ENCODE results near the gene OR13C2.
"Not testable (repeated sequence)": the region's sequence is repeated elsewhere in the genome, so short reads cannot be mapped to it uniquely, and the experiment has no call there.

OR13C2 gene, protein sequence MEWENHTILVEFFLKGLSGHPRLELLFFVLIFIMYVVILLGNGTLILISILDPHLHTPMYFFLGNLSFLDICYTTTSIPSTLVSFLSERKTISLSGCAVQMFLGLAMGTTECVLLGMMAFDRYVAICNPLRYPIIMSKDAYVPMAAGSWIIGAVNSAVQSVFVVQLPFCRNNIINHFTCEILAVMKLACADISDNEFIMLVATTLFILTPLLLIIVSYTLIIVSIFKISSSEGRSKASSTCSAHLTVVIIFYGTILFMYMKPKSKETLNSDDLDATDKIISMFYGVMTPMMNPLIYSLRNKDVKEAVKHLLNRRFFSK

DNA sequence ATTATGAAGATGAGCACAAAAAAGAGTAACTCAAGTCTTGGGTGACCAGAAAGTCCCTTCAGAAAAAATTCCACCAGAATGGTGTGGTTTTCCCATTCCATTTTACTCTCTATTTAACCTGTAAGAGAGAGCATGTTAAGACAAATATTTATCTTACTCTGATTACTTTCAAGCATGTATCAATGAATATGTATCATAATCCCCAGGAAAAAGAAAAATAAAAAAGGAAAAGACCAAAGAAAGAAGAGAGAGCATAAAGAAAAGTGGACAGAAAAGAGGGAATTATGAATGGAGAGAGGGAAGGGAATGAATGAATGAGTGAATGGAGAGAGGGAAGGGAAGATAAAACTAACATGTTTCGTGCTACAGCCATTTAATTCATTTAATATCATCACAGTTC lies at the start of gene OR13C2:
OR13C2 (minus strand) TSS at position 101 of the 400 bp plus-strand sequence; CDS start at position 101, 0 bp downstream.
- DNase-seq: not testable (repeated sequence)

DNA sequence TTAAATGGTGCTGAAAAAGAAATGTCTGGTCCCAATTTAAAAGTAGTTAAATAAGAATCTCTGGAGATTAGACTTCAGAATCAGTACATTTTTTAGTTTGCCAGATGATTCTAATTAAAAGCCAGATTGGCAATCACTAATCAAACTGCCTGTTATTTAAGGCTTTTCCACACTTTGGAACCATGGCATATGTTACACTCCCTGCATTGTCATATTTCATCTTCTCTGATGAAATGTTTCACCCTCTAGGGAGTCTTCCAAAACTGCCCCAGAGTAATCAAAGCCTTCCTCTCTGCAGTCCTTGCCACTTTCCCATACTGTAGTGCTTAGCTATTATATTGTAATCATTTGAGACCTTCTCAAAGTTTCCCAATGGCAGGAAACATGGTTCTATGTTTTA lies 30.0 kb upstream of the OR13C2 start:
- DNase-seq: no peak

DNA sequence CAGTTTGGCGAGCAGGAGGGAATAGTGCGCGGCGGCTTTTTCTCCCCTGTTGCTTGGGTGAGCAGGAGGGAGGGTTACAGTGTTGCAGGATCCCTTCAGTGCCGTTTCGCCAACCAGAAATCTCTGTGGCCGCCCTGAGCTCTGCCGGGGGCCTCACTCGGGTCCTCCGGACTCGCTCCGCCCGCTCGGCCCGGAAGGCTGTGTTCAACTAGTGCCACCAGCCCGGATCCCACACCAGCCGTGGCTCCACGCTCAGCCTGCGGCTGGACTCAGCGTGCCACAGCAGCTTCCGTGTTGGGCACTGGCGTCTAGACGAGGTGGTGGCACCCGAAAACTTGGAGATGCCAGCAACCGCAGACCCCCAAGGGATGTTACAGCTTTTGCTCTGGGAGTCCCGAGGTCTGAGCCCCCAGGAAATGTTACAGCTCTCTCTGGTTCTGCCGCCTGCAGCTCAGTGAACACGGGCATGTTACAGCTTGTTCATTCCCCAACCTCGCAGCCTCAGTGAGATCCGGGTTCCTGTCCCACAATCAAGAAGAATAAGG lies 28.6 kb upstream of the OR13C2 start:
- DNase-seq: no peak

DNA sequence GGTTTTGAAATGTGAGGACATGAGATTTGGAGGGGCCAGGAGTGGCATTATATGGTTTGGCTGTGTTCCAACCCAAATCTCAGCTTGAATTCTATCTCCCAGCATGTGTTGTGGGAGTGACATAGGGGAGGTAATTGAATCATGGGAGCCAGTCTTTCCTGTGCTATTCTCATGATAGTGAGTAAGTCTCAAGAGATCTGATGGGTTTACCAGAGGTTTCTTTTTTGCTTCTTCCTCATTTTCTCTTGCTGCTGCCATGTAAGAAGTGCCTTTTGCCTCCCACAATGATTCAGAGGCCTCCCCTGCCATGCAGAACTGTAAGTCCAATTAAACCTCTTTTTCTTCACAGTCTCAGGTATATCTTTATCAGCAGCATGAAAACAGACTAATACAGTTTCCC lies 20.5 kb upstream of the OR13C2 start:
- not testable (repeated sequence) for DNase-seq

DNA sequence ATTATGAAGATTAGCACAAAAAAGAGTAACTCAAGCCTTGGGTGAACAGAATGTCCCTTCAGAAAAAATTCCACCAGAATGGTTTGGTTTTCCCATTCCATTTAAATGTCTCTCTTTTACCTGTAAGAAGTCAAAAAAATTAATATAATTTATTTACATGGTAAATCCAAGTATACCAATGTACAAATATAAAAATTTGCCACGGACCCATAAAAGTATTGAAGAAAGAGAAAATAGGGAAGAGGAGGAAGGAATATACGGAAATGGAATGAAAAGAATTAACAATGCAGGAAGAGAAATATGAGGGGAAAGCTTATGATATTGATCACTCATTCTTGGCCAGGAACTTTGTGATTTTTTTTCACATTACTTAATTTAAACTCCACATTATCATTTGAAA lies 12.7 kb upstream of the OR13C2 start, which contains the start of gene OR13C9:
OR13C9 (minus strand) TSS at position 101 of the 400 bp plus-strand sequence; CDS start at position 101, 0 bp downstream.
- no peak for DNase-seq

DNA sequence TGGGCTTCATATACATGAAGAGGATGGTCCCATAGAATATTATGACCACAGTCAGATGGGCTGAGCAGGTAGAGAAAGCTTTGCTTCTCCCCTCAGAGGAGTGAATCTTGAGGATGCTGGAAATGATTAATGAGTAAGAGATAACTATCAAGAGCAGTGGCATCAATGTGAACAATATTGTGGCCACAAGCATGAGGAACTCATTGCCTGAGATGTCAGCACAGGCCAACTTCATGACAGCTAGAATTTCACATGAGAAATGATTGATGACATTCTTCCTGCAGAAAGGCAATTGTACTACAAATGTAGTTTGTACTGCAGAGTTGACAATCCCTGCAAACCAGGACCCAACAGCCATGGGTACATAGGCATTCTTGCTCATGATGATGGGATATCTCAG lies 12.0 kb upstream of the OR13C2 start:
- no peak for DNase-seq

DNA sequence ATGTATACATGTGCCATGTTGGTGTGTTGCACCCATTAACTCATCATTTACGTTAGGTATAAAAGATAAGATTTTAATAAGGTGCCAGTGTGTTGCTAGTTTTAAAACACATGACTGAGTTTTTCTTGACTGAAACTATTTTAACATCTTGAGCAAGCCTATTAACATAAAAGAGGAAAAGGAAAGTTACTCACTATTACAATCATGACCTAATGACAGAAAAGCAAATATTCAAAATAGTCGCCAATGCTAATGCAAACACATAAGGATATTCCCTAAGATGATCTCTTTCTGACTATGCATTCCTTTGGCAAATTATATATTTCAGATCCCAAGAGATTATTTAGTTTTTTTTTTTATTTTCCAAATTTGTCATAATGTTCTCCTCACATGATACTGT lies 5.8 kb upstream of the OR13C2 start:
- DNase-seq: no peak

DNA sequence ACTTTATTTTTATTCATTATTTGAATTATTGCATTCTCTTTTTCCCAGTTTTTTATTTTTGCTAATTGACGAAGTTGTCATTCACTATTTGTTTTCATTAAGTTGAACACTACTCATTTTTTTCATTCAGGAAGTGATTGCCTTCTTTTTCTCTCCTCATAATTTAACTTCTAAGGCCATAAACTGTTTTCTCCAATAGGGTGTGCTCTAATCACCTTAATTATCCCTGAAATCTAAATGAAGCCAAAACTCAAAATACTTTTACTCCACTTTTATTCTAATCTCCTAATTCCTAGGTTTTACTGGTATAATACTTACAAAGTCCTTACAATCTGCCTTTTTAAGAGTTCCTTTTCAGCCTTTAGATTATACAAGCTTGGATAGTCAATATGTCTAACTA lies 2.9 kb upstream of the OR13C2 start:
- DNase-seq: no peak

DNA sequence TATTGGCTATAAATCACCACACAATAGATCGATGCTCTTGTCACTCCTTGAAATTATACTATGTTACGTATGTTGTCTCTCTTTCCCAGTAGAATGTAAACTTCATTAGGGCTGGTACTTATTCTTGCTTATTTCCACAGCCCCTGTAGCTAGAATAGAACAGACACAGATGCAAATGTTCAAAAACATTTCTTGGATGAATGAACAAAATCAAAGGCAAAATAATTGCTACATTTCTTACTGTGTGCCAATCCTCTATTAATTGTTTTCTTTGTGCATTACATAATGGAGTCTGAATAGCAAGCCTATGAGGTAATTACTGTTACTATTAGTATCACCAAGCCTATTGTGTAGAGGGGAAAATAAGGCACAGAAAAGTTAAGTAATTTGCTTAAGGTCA lies 725 bp upstream of the OR13C2 start:
- no peak for DNase-seq

DNA sequence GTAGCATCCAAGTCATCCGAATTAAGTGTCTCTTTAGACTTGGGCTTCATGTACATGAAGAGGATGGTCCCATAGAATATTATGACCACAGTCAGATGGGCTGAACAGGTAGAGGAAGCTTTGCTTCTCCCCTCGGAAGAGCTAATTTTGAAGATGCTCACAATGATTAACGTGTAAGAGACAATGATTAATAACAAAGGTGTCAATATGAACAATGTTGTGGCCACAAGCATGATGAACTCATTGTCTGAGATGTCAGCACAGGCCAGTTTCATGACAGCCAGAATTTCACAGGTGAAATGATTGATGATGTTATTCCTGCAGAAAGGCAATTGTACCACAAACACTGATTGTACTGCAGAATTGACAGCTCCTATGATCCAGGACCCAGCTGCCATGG lies 626 bp downstream of the OR13C2 start:
- no peak for DNase-seq

DNA sequence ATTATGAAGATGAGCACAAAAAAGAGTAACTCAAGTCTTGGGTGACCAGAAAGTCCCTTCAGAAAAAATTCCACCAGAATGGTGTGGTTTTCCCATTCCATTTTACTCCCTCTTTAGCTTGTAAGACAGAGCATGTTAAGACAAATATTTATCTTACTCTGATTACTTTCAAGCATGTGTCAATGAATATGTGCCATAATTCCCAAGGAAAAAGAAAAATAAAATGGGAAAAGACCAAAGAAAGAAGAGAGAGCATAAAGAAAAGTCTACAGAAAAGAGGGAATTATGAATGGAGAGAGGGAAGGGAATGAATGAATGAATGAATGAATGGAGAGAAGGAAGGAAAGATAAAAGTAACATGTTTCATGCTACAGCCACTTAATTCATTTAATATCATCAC lies 6.1 kb downstream of the OR13C2 start, which contains the start of gene OR13C5:
OR13C5 (minus strand) TSS at position 101 of the 400 bp plus-strand sequence; CDS start at position 101, 0 bp downstream.
- DNase-seq: not testable (repeated sequence)

DNA sequence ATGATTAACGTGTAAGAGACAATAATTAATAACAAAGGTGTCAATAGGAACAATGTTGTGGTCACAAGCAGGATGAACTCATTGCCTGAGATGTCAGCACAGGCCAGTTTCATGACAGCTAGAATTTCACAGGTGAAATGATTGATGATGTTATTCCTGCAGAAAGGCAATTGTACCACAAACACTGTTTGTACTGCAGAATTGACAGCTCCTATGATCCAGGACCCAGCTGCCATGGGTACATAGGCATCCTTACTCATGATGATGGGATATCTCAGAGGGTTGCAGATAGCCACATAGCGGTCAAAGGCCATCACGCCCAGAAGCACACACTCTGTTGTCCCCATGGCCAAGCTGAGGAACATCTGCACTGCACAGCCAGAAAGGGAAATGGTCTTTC lies 6.7 kb downstream of the OR13C2 start:
- DNase-seq: not testable (repeated sequence)

DNA sequence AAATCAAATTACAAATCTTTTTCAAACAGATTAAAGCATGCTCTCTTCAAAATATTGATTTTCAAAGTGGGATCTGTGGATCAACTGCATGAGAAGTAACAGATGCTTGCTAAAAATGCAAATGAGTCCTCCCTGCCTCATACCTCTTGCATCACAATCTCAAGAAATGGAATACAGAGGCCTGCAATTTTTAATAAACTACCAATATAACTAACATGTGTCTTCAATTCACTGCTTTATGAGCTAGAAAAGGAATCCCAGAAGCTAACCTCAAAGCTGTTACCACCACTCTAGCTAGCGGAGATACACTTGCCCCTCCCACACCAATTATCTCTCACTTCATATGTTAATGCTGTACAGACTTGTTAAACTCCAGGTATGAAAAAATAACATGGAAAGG lies 15.8 kb downstream of the OR13C2 start:
- DNase-seq: no peak

DNA sequence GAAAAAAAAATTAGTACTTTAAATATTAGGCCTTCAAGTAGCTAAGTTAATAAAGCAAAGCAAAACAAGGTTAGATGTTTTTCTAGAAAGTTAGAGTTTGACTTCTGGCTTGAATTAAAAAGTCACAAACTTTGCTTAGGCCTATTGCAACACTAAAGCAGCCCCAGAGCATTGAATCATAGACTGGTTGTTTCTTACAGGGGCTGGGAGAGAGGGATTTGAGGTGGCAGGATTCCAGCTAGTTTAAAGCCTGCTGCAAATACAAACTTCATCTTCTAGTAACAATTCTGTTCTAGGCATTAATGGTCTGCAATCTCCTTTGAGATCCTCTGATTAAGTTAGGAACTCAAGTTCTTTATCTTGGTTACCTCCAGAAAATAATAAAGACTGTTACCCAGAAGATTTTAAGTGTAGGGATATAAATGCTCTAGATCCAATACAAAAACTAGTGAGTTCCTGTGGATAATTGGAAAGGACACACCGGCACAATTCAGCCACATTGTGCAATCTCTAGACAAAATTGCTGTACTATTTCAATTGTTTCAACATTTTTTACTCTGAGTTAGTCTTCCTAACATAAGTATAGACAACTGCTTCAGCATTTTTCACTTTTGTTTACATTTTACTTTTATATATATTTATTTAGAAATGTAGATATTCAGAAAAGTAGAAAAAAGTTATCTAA lies 18.8 kb downstream of the OR13C2 start:
- no peak for DNase-seq

DNA sequence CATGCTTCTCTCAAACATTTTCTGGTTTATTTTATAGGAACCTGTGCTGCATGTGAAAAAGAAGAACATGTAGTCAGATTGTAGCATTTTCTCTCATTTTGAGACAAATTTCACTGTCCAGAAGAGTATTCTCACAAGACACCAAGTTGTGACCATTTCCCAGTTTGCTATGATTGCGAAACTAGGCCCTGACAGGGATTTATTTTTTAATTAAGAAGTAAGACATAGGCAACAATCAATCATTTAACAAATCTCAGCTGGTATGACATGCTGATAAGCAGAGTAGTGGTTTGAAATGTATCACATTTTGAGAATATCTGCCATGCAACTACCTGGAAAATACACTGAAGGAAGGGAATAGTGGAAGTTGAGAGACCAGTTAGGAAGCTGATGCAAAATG lies 24.9 kb downstream of the OR13C2 start:
- DNase-seq: no peak

DNA sequence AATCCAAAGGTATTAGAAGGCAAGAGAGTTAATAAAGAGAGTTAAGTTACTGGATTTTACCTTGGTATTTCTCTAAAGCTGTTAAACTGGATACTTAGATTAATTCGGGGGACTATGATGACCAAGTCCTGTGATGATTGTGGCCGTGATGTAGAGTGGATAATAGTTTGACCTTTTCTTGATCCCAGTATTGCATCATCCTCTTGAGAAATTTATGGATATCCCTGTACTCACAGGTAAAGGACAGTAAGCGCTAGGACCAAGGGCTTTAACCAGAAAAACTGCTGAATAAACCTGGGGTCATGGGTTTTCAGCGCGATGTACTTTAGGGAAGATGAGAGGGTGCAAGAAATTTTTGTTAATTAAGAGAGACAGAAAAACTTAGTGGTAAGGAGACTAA lies 28.2 kb downstream of the OR13C2 start:
- DNase-seq: no peak

DNA sequence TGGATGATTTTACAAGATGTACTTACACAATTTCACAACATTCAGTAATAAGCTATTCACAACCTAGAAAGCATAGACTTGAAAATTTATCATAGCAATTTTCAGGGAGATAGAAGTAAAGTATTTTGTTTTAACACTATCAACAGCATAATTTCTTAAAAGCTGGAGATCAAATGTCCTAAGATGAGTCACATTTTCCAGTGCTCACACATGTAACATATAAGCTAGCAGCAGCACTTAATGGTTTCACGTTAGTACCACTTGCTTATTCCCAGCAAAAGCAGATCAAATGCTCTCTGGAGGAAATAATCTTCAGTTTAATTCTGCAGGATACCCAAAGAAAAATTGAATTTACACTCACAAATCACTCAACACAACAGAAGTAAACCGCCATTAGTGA lies 30.0 kb downstream of the OR13C2 start:
- DNase-seq: no peak

DNA sequence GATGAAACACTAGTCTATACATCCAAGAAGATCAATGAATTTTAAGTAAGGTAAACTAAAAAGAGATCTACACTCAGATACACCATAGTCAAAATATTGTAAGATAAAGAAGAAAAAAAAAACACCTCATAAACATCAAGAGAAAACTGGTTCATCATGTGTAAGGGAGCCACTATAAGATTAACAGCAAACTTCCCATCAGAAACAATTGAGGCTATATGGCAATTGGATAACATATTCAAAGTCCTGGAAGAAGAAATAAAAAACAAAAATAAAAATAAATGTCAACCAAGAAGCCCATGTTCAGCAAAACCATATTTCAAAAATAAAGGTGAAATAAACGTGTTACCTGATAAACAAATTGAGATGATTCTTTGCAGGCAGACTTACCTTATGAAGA lies 32.8 kb downstream of the OR13C2 start:
- DNase-seq: no peak

DNA sequence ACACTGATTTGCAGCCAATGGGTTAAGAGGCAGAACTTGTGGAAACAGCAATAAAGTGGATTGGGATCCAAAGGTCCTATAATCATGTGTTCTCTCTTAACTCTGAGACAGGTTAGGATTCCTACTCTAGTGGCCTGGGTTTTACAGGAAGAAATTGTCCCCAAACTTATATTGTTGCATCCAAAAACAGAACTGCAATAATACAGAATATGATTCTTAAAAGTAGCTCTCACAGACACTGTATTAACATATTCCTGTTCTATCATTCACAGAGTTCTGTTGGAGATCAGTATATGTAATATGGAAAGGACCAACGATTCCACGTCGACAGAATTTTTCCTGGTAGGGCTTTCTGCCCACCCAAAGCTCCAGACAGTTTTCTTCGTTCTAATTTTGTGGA lies 36.6 kb downstream of the OR13C2 start, which contains the start of gene OR13C8:
OR13C8 (plus strand) TSS at position 301 of the 400 bp plus-strand sequence; CDS start at position 301, 0 bp downstream.
- no peak for DNase-seq

DNA sequence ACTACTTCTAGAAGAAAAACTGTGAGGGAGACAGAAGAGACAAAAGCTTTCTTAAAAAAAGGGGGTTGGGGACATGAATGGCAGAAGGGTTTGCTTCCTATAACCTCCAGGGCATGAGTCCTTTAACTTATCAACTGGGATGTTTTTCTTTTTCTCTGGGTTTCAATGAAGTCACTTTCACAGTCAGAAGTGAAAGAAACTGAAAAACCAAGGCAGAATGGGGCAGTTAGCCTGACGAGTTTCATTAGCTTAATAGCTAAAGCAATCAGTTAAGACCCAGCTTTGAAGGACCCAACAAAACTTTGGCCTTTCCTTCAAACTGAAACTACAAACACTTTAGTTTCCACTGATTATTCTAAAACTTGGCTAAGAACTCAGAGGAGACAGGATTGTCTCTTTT lies 41.1 kb downstream of the OR13C2 start:
- DNase-seq: no peak

DNA sequence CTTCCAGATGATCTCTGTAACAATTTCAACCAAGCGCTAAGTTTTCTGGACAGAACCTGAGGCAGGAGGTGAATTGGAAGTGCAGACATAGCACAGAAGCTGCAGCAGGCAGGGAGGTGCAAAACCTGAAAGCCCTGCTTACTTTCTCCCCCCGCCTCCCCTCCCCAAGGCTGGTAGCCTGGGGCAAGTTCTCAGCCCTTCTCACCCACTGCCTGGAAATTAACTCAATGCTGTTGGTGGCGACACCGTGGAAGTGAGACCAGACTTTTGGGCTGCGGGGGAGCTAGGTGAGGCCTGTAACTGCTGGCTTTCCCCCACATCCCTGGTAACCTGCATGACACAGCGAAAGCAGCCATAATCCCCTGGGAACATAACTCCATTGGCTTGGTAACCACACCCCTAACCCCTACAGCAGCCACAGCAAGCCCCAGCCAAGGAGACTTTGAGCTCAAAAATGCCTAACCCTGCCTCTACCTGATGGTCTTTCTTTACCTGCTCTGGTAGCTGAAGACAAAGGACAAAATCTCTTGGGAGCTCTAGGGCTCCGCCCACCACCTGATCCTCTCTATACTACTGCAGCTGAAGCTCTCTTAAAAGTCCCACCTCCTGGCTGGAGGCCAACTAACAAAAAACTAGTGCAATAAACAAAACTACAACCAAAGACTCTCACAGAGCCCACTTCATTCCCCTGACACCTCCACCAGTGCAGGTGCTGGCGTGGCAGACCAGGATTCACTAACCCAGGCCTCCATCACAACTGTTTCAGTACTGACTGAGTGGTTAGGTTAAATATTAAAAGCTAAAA lies 48.4 kb downstream of the OR13C2 start:
- no peak for DNase-seq

DNA sequence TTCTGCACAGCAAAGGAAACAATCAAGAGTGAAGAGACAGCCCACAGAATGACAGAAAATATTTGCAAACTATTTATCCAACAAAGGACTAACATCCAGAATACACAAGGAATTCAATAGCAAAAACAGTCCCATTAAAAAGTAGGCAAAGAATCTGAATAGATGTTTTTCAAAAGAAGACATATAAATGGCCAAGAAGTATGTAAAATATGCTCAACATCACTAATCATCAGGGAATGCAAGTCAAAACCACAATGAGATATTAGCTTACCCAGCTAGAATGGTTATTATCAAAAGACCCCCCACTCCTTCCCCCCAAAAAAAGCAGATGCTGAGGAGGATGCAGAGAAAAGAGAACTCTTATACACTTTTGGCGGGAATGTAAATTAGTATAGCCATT lies 49.9 kb downstream of the OR13C2 start:
- no peak for DNase-seq
